GM12873 (cell line): ENCODE data around the gene DGKQ.

ENCODE experiments used
- TF ChIP-seq, protein P1 (sequence below): IDR thresholded peaks from 2 replicates; pipeline ENCODE4 v1.5.1; 2012; ENCODE audit warnings: low read depth, mild to moderate bottlenecking, moderate library complexity, low read length, control low read depth; ENCODE audit not compliant: insufficient read depth; ENCODE audit errors: missing control alignments

The DGKQ gene

GRCh38 chr4:1002131-1002630, 28.8 kb upstream of the DGKQ start:
- TF ChIP-seq, protein P1, sequence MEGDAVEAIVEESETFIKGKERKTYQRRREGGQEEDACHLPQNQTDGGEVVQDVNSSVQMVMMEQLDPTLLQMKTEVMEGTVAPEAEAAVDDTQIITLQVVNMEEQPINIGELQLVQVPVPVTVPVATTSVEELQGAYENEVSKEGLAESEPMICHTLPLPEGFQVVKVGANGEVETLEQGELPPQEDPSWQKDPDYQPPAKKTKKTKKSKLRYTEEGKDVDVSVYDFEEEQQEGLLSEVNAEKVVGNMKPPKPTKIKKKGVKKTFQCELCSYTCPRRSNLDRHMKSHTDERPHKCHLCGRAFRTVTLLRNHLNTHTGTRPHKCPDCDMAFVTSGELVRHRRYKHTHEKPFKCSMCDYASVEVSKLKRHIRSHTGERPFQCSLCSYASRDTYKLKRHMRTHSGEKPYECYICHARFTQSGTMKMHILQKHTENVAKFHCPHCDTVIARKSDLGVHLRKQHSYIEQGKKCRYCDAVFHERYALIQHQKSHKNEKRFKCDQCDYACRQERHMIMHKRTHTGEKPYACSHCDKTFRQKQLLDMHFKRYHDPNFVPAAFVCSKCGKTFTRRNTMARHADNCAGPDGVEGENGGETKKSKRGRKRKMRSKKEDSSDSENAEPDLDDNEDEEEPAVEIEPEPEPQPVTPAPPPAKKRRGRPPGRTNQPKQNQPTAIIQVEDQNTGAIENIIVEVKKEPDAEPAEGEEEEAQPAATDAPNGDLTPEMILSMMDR: no peak

DNA sequence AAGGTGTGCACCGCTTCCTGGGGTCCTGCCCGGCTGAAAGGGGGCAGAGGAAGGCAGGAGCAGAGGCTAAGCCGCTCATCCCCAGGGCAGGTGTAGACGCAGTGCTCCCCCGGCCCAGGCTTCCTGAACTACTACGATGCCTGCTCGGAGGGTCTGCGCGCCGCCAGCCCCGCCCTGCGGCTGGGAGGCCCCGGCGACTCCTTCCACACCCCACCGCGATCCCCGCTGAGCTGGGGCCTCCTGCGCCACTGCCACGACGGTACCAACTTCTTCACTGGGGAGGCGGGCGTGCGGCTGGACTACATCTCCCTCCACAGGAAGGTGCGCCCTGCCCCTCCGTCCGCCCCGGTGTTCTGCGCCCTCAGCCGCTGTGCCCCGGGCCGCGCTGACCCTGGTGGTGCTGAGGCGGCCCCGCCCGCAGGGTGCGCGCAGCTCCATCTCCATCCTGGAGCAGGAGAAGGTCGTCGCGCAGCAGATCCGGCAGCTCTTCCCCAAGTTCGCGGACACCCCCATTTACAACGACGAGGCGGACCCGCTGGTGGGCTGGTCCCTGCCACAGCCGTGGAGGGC, 28.3 kb upstream of the DGKQ start:
- TF ChIP-seq, protein P1: no peak

DNA sequence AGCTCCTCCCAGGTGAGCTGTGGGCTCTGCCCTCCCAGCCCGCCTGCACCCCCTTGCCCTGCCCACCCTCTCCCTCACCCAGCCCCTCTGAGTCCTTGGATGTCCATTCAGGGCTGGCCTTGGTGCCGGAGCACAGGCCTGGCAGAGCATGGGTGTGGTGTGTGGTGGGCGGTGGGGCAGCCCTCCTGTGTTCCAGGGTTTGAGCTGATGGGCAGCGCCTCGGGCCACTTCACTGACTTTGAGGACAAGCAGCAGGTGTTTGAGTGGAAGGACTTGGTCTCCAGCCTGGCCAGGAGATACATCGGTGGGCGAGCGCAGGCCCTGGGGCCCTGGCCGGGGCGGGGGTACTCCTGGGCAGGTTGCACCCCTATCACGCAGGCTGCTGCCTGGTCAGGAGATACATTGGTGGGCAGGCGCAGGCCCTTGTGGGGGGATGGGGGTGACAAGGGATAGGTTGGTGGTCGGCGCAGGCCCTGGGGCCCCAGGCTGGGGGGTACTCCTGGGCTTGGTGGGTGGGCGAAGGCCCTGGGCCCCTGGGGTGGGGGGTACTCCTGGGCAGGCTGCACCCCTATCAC, 27.4 kb upstream of the DGKQ start:
- TF ChIP-seq, protein P1: no peak

GRCh38 chr4:999882-1000425, 26.6 kb upstream of the DGKQ start:
- TF ChIP-seq, protein P1: no peak

- TF ChIP-seq, protein P1: no peak
Observed at GRCh38 chr4:998096-998691, 24.8 kb upstream of the DGKQ start.

GRCh38 chr4:997375-998071, 24.2 kb upstream of the DGKQ start:
- TF ChIP-seq, protein P1: no peak

- TF ChIP-seq, protein P1: no peak
Observed at GRCh38 chr4:996997-997374, 23.6 kb upstream of the DGKQ start.
